Amniotic epithelial cell (primary cell): ENCODE data around the gene RAPGEF2.

Experiments
- DNase-seq: peaks from one replicate; pipeline ENCODE4 v3.0.0-alpha.2; 2010; ENCODE audit warnings: low read depth

RAPGEF2 gene

GRCh38 chr4:159197885-159198269, 95.0 kb downstream of the RAPGEF2 start:
- no peak for DNase-seq

- no peak for DNase-seq
These were observed 96.9 kb downstream of the RAPGEF2 start for GRCh38 chr4:159199826-159200225.

GRCh38 chr4:159201168-159201567, 98.3 kb downstream of the RAPGEF2 start:
- DNase-seq: no peak

- no peak for DNase-seq
These were observed 101.7 kb downstream of the RAPGEF2 start for GRCh38 chr4:159204566-159204965.

- DNase-seq: no peak
These were observed 102.6 kb downstream of the RAPGEF2 start for GRCh38 chr4:159205466-159205865.

GRCh38 chr4:159206427-159206871, 103.6 kb downstream of the RAPGEF2 start:
- DNase-seq: peak; percentile 50

GRCh38 chr4:159209249-159209648, 106.4 kb downstream of the RAPGEF2 start:
- DNase-seq: no peak

GRCh38 chr4:159210975-159211374, 108.1 kb downstream of the RAPGEF2 start:
- DNase-seq: no peak

- DNase-seq: no peak
These were observed 109.9 kb downstream of the RAPGEF2 start for GRCh38 chr4:159212675-159213293.

GRCh38 chr4:159216834-159217233, 114.0 kb downstream of the RAPGEF2 start:
- no peak for DNase-seq

- no peak for DNase-seq
These were observed 117.0 kb downstream of the RAPGEF2 start for GRCh38 chr4:159219862-159220261.

- peak; percentile 45 for DNase-seq
These were observed 117.5 kb downstream of the RAPGEF2 start for GRCh38 chr4:159220353-159220752.

GRCh38 chr4:159221280-159221679, 118.4 kb downstream of the RAPGEF2 start:
- no peak for DNase-seq

- DNase-seq: no peak
These were observed 119.2 kb downstream of the RAPGEF2 start for GRCh38 chr4:159222043-159222552.

- no peak for DNase-seq
These were observed 121.5 kb downstream of the RAPGEF2 start for GRCh38 chr4:159224408-159224807.

- peak; percentile 42 for DNase-seq
These were observed 124.5 kb downstream of the RAPGEF2 start for GRCh38 chr4:159227378-159227777.

GRCh38 chr4:159227984-159228383, 125.1 kb downstream of the RAPGEF2 start:
- DNase-seq: peak; percentile 89

GRCh38 chr4:159229164-159229563, 126.3 kb downstream of the RAPGEF2 start:
- DNase-seq: peak; percentile 84

- no peak for DNase-seq
These were observed 129.7 kb downstream of the RAPGEF2 start for GRCh38 chr4:159232465-159233106.

GRCh38 chr4:159235779-159236368, 133.0 kb downstream of the RAPGEF2 start:
- no peak for DNase-seq

GRCh38 chr4:159237975-159238374, 135.1 kb downstream of the RAPGEF2 start:
- DNase-seq: no peak

- no peak for DNase-seq
These were observed 135.8 kb downstream of the RAPGEF2 start for GRCh38 chr4:159238631-159239030.

GRCh38 chr4:159239629-159240028, 136.8 kb downstream of the RAPGEF2 start:
- no peak for DNase-seq
